Lung (tissue), 16 donors: ENCODE results near the gene SGO2. TPM values are rescaled to one million over a fixed set of nuclear protein-coding genes. Genes with fewer than 3 reads are reported as not detected.
A peak's percentile ranks its signal among the peaks of the same experiment; 100 is the strongest.

Source experiments
- ATAC-seq: fragments of 200-7000 bp; cut with Tn5 transposase; one replicate; pipeline ENCODE4 v1.9.1; 2020; ENCODE audit warnings: moderate number of reproducible peaks; ENCODE audit not compliant: insufficient read depth, low FRiP score
- DNase-seq, 3 donors: peaks; one replicate each; pipeline ENCODE4 v3.0.0-alpha.2; 2013 to 2017
- H3K27ac ChIP-seq, 2 donors: one replicate each; pipeline ENCODE4 v1.5.1; 2013; ENCODE audit warnings: mild to moderate bottlenecking in 2 of 2, moderate library complexity in 2 of 2, control low read depth in 1 of 2, inconsistent platforms in 1 of 2, low read depth in 1 of 2, low read length in 1 of 2
- H3K27me3 ChIP-seq, 3 donors: one replicate each; pipeline ENCODE4 v1.5.1; 2013; ENCODE audit warnings: low read length in 2 of 3; ENCODE audit not compliant: control insufficient read depth in 3 of 3, insufficient read depth in 3 of 3
- H3K36me3 ChIP-seq, 4 donors: one replicate each; pipeline ENCODE4 v1.5.1; 2013; ENCODE audit warnings: low read length in 4 of 4, mild to moderate bottlenecking in 1 of 4, moderate library complexity in 1 of 4; ENCODE audit not compliant: control insufficient read depth in 4 of 4, insufficient read depth in 4 of 4
- H3K4me1 ChIP-seq, 5 donors: one replicate each; pipeline ENCODE4 v1.5.1; 2013; ENCODE audit warnings: low read length in 5 of 5, mild to moderate bottlenecking in 2 of 5, moderate library complexity in 1 of 5; ENCODE audit not compliant: control insufficient read depth in 5 of 5, insufficient read depth in 5 of 5
- H3K4me3 ChIP-seq: one replicate; pipeline ENCODE4 v1.5.1; 2013; ENCODE audit warnings: mild to moderate bottlenecking, control low read depth, moderate library complexity
- H3K9ac ChIP-seq, 2 donors: one replicate each; pipeline ENCODE4 v1.5.1; 2013; ENCODE audit warnings: low read length in 2 of 2, control low read depth in 1 of 2; ENCODE audit not compliant: insufficient read depth in 1 of 2
- H3K9me3 ChIP-seq, 4 donors: one replicate each; pipeline ENCODE4 v1.5.1; 2013; ENCODE audit warnings: low read length in 3 of 4, mild to moderate bottlenecking in 1 of 4, moderate library complexity in 1 of 4; ENCODE audit not compliant: control insufficient read depth in 4 of 4, insufficient read depth in 3 of 4
- CTCF ChIP-seq: IDR thresholded peaks from 2 replicates; pipeline ENCODE4 v1.5.1; 2012; ENCODE audit warnings: mild to moderate bottlenecking; ENCODE audit errors: control extremely low read depth, extremely low read depth
- WGBS, 2 donors: extraction: QIAGEN DNeasy Blood & Tissue Kit; methylation state at CpG; one replicate each; pipeline ENCODE4 v1.1.7; 2013; 5-methylcytosine and 5-hydroxymethylcytosine counted together
- long read RNA-seq, 5 donors: transcript quantifications; one replicate each; lab custom pipeline, GENCODE V29; 2026
- polyA plus RNA-seq, 2 donors: library from polyadenylated mRNA; stranded (reverse); fragments of 200-250 nt; gene quantifications; one replicate each; pipeline ENCODE4 v1.2.1, GENCODE V29; 2013
- total RNA-seq, 2 donors: library from RNA; depleted of rRNA in 1 of 2; stranded (reverse); fragments of >200 nt in 1 of 2; gene quantifications; one replicate each; pipeline ENCODE4 v1.2.1, GENCODE V29; 2014 to 2021
- donor health status: control.
- donor health status: control.
- donor health status: Bipolar disorder and iron deficiency.
- donor health status: healthy.
- donor health status: DM: yes; HTN: yes; CAD: no.

Gene SGO2
- 1 to 10 TPM; 2.7 to 7.2 TPM for total RNA-seq
- 1 to 10 TPM in 1 of 2 donors, under 1 TPM in 1; 0.57 to 1.3 TPM for polyA plus RNA-seq
- long read RNA-seq, donor 1: 0 reads
- long read RNA-seq, donor 2, partial matches to known transcripts: 8 of 8 reads
- long read RNA-seq, donor 2, other reads (novel, unspliced or antisense): 0 of 8 reads
- long read RNA-seq, donor 3: 0 reads
- long read RNA-seq, donor 4: 0 reads
- long read RNA-seq, donor 5, partial matches to known transcripts: 11 of 11 reads
- long read RNA-seq, donor 5, other reads (novel, unspliced or antisense): 0 of 11 reads

- peak within 1 kb of the TSS in 1 of 2 donors; percentile 79 for H3K9ac ChIP-seq
- peak within 1 kb of the TSS; percentile 90 for H3K4me3 ChIP-seq
- ATAC-seq (peak; percentile 100), DNase-seq (peak; percentile 95 to 98 (median 96))
- no peak for TF ChIP-seq CTCF
- peaks cover 0 to 15% (median 3%) of the 10 kb centered on the region in 5 donors for H3K4me1 ChIP-seq
- 0% methylated on average over 55 to 56 of the region's 56 CpGs for WGBS, 2 donors
- peak within 1 kb of the TSS; percentile 62 to 63 for H3K27ac ChIP-seq
- H3K36me3 ChIP-seq: no peaks in the 10 kb centered on the region
- H3K27me3 ChIP-seq: peaks cover 0 to 19% (median 13%) of the 10 kb centered on the region in 3 donors
- H3K9me3 ChIP-seq: no peaks in the 10 kb centered on the region
These were observed at the start of gene SGO2 for GRCh38 chr2:200525882-200526651. TSS of gene SGO2 (plus strand) at chr2:200526207. CDS start at chr2:200532976, 6,769 bp downstream.

GRCh38 chr2:200476836-200477235 lies 49.2 kb upstream of the SGO2 start:
- Histone ChIP-seq H3K4me3 (no peak overlapping the region), H3K9ac (no peak overlapping the region), H3K36me3 (peaks cover 0 to 22% (median 16%) of the 10 kb centered on the region in 4 donors), H3K27me3 (no peaks in the 10 kb centered on the region), H3K9me3 (no peaks in the 10 kb centered on the region), H3K4me1 (peaks cover 0 to 8% (median 0%) of the 10 kb centered on the region in 5 donors), H3K27ac (no peak overlapping the region)
- WGBS, 2 donors: 87 to 91% methylated on average over 8 of the region's 8 CpGs
- DNase-seq (no peak), ATAC-seq (no peak)
- TF ChIP-seq CTCF: no peak

GRCh38 chr2:200477667-200478131 lies 48.3 kb upstream of the SGO2 start:
- 88 to 95% methylated on average over 21 of the region's 21 CpGs for WGBS, 2 donors
- no peak overlapping the region for H3K27ac ChIP-seq
- no peaks in the 10 kb centered on the region for H3K27me3 ChIP-seq
- no peak for ATAC-seq
- DNase-seq: no peak
- H3K9ac ChIP-seq: no peak overlapping the region
- peaks cover 0 to 8% (median 0%) of the 10 kb centered on the region in 5 donors for H3K4me1 ChIP-seq
- H3K4me3 ChIP-seq: no peak overlapping the region
- peaks cover 0 to 18% (median 12%) of the 10 kb centered on the region in 4 donors for H3K36me3 ChIP-seq
- H3K9me3 ChIP-seq: no peaks in the 10 kb centered on the region
- no peak for TF ChIP-seq CTCF
